ENCODE measurements around the gene KAZN. TPM values are rescaled to one million over a fixed set of nuclear protein-coding genes. Genes with fewer than 3 reads are reported as not detected.
"Not testable (repeated sequence)": the region's sequence is repeated elsewhere in the genome, so short reads cannot be mapped to it uniquely, and the experiment has no call there.

KAZN gene
- total RNA-seq, 2 donors from 2014 or later, result 0.22 to 0.74 TPM

- Mint-ChIP-seq H3K27ac (no peak overlapping the region), H3K36me3 (ENCODE audit: low read depth) (no peaks in the 10 kb centered on the region), H3K4me3 (no peak overlapping the region)
Measured at GRCh38 chr1:14572861-14573260, 25.6 kb upstream of the KAZN start.

DNA sequence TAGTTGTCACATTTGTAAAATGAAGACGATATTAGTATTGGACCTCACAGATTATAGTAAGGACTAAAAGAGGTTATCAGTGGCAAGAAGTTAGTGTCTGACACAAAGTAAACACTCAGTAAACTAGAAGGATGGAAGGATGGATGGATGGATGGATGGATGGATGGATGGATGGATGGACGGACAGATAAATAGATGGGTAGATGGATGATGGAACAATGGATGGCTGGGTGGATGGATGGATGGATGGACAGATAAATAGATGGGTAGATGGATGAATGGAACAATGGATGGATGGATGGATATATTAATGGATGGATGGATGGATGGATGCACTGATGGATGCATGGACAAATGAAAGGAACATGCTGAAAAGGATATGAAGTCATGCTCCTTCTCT is 22.3 kb upstream of the KAZN start:
- peaks cover 12% of the 10 kb centered on the region for H3K27me3 Mint-ChIP-seq
- peaks cover 12% of the 10 kb centered on the region for H3K9me3 Mint-ChIP-seq
- H3K4me3 Mint-ChIP-seq, result no peak overlapping the region
- H3K27ac Mint-ChIP-seq, result no peak overlapping the region
- H3K4me1 Mint-ChIP-seq, result no peaks in the 10 kb centered on the region
- no peak for ATAC-seq (replicated peaks)
- H3K36me3 Mint-ChIP-seq (ENCODE audit: low read depth), result no peaks in the 10 kb centered on the region

More at GRCh38 chr1:14572861-14573260, 25.6 kb upstream of the KAZN start:
- Mint-ChIP-seq H3K27me3 (peaks cover 19% of the 10 kb centered on the region), H3K9me3 (peaks cover 10% of the 10 kb centered on the region), H3K4me1 (no peaks in the 10 kb centered on the region)
- no peak for ATAC-seq (replicated peaks)

GRCh38 chr1:14577261-14577660 is 21.2 kb upstream of the KAZN start:
- no peak overlapping the region for H3K27ac Mint-ChIP-seq
- H3K27me3 Mint-ChIP-seq, result peaks cover 20% of the 10 kb centered on the region
- H3K4me3 Mint-ChIP-seq, result no peak overlapping the region
- no peaks in the 10 kb centered on the region for H3K4me1 Mint-ChIP-seq
- ATAC-seq (replicated peaks), result no peak
- peaks cover 20% of the 10 kb centered on the region for H3K9me3 Mint-ChIP-seq
- H3K36me3 Mint-ChIP-seq (ENCODE audit: low read depth), result no peaks in the 10 kb centered on the region

GRCh38 chr1:14578156-14578555 is 20.3 kb upstream of the KAZN start:
- no peak overlapping the region for H3K4me3 Mint-ChIP-seq
- H3K9me3 Mint-ChIP-seq, result peaks cover 20% of the 10 kb centered on the region
- no peaks in the 10 kb centered on the region for H3K4me1 Mint-ChIP-seq
- H3K36me3 Mint-ChIP-seq (ENCODE audit: low read depth), result no peaks in the 10 kb centered on the region
- ATAC-seq (replicated peaks), result no peak
- no peak overlapping the region for H3K27ac Mint-ChIP-seq
- H3K27me3 Mint-ChIP-seq, result peaks cover 20% of the 10 kb centered on the region

DNA sequence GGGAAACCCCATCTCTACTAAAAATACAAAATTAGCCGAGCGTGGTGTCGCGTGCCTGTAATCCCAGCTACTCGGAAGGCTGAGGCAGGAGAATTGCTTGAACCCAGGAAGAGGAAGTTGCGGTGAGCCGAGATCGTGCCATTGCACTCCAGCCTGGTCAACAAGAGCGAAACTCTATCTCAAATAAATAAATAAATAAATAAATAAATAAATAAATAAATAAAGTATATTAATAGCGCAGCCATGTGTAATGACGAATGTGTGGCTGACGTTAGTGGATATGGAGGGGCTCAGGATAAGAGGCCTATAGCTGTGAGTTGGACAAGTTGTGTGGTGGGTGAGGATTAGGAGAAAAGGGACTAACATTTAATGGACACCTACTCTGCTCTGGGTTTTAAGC is 18.2 kb upstream of the KAZN start:
- H3K36me3 Mint-ChIP-seq (ENCODE audit: low read depth); H3K27ac Mint-ChIP-seq; ATAC-seq (replicated peaks); H3K4me1 Mint-ChIP-seq; H3K4me3 Mint-ChIP-seq: not testable (repeated sequence)
- peaks cover 17% of the 10 kb centered on the region for H3K27me3 Mint-ChIP-seq
- H3K9me3 Mint-ChIP-seq, result peaks cover 13% of the 10 kb centered on the region

DNA sequence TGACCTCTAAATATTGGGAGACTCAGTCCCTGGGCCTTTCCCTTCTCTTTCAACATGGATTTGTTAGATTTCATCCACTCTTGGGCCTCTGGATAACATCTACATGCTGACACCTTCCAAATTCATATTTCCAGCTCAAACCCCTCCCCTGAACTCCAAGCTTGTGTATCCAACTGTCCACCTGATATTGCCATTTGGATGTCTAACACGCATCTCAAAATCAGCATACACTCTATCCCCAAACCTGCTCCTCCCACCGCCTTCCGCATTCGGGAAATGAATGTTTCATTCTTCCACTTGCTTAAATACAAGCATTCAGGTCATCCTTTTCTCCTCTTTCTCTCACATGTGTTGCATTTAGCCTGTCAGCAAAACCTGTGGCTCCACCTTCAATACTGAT is 17.5 kb upstream of the KAZN start:
- no peaks in the 10 kb centered on the region for H3K36me3 Mint-ChIP-seq (ENCODE audit: low read depth)
- H3K4me1 Mint-ChIP-seq, result no peaks in the 10 kb centered on the region
- no peak overlapping the region for H3K4me3 Mint-ChIP-seq
- no peak for ATAC-seq (replicated peaks)
- H3K9me3 Mint-ChIP-seq, result peaks cover 13% of the 10 kb centered on the region
- H3K27ac Mint-ChIP-seq, result no peak overlapping the region
- H3K27me3 Mint-ChIP-seq, result peaks cover 19% of the 10 kb centered on the region

DNA sequence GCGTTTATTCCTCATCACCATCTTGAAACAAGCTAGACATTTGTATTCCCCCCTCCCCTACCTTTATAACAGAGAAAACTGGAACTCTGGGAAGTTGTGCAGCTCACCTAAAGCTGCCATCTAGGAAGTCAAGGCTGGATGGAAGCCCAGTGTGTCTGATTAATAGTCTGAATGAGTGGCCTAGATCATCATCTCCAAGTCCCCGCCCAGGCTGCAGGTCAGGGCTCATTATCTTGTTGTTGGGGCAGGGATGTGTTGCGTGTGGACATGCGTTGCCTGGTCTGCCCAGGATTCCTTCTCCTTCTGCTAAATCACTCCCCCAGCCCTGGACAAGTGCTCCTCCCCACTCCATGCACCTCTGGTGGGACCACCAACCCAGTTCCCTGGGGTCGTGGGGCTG is 14.7 kb upstream of the KAZN start:
- Mint-ChIP-seq H3K4me1 (no peaks in the 10 kb centered on the region), H3K9me3 (peaks cover 13% of the 10 kb centered on the region), H3K27ac (no peak overlapping the region), H3K4me3 (no peak overlapping the region), H3K36me3 (ENCODE audit: low read depth) (no peaks in the 10 kb centered on the region), H3K27me3 (peaks cover 15% of the 10 kb centered on the region)
- no peak for ATAC-seq (replicated peaks)

GRCh38 chr1:14585728-14586127 is 12.8 kb upstream of the KAZN start:
- H3K36me3 Mint-ChIP-seq (ENCODE audit: low read depth), result no peaks in the 10 kb centered on the region
- no peaks in the 10 kb centered on the region for H3K4me1 Mint-ChIP-seq
- peaks cover 18% of the 10 kb centered on the region for H3K27me3 Mint-ChIP-seq
- H3K27ac Mint-ChIP-seq, result no peak overlapping the region
- no peak for ATAC-seq (replicated peaks)
- peaks cover 12% of the 10 kb centered on the region for H3K9me3 Mint-ChIP-seq
- H3K4me3 Mint-ChIP-seq, result no peak overlapping the region

DNA sequence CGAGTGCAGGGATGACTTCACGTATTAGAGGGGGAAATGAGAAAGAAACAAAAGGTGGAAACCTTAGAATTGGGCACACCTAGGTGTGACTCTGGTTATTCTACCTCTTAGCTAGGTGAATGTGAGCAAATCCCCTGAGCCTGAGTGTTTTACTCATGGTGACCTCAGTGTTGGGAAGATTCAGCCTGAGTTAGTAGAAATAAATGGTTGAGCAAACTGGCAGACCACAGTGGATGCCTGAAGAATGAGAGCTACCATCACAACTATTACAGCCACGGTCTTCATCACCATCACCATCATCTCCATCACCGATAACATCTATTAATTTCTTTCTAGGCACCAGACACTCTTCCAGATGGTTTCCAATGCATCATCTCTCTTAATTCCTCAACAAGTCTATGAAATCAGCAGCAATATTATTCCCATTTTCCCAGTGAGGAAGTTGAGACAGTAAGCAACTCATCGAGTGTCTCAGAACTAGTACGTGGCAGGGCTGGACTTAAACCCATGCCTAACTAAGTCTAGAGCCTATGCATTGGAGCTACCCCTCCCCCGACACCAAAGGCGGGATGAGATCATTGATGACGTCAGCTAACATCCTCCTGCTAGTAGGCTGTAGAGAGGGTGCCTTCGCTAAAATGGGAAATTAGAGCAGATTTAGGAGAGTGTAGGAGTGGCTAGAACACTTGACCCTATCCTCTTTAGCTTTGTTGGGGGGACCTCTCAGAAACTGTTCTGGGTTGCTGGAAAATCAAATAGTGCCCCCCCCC is 7.9 kb upstream of the KAZN start:
- ATAC-seq (replicated peaks), result no peak
- Mint-ChIP-seq H3K27me3 (peaks cover 7% of the 10 kb centered on the region), H3K9me3 (no peaks in the 10 kb centered on the region), H3K27ac (no peak overlapping the region), H3K36me3 (ENCODE audit: low read depth) (no peaks in the 10 kb centered on the region), H3K4me3 (no peak overlapping the region), H3K4me1 (no peaks in the 10 kb centered on the region)

DNA sequence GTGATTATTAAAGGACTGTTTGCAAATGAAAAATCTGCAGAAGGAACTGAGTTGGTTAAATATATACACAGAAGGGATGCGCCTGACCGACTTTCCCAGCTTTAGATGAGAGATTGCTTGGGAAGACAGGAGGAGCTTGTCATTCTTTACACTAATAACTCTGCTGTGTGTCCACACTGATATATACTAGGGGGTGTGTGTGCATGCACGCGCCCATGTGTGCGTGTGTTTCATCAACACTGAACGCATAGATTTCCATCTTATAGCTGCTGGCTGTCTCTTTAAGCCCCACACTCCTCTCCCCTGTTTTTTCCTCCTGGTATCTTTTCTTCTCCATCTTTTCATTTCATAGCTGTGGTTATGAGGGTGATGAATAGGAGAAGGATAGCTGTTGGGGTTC is 6.9 kb upstream of the KAZN start:
- Mint-ChIP-seq H3K9me3 (no peaks in the 10 kb centered on the region), H3K4me3 (no peak overlapping the region), H3K27me3 (peaks cover 16% of the 10 kb centered on the region), H3K36me3 (ENCODE audit: low read depth) (no peaks in the 10 kb centered on the region), H3K4me1 (no peaks in the 10 kb centered on the region), H3K27ac (no peak overlapping the region)
- no peak for ATAC-seq (replicated peaks)

DNA sequence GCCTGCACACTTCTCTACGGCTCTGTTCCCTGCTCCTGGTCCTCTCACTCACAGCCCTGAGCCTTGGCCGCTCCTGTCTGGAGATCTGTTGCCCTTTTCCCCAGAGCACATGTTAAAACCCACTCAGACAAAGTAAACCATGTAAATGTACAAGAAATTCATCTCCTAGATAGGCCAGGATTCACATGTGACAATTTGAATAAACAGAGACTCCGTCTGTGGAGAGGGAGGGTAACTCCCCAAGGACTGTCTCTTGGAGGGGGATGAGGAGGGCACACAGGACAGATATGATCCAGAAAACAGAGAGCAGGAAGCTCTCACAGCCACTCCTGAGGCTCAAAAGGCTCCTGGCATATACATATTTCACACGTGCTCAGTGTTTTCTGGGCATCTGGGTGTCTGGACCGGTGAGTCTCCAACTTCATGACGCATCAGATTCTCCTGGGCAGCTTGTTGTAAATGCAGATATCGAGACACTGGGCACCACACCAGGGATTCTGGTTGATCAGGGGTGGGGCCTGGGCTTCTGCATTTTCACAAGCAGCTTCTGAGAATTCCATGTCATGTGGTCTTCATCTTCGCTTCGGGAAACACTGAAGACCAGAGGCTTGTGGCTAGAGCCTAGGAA is 6.4 kb upstream of the KAZN start:
- no peaks in the 10 kb centered on the region for H3K4me1 Mint-ChIP-seq
- no peak for ATAC-seq (replicated peaks)
- H3K4me3 Mint-ChIP-seq, result no peak overlapping the region
- no peak overlapping the region for H3K27ac Mint-ChIP-seq
- H3K27me3 Mint-ChIP-seq, result peaks cover 21% of the 10 kb centered on the region
- no peaks in the 10 kb centered on the region for H3K9me3 Mint-ChIP-seq
- H3K36me3 Mint-ChIP-seq (ENCODE audit: low read depth), result no peaks in the 10 kb centered on the region

- no peak overlapping the region for H3K4me3 Mint-ChIP-seq
- ATAC-seq (replicated peaks), result no peak
- H3K27me3 Mint-ChIP-seq, result peaks cover 27% of the 10 kb centered on the region
- no peaks in the 10 kb centered on the region for H3K9me3 Mint-ChIP-seq
- H3K36me3 Mint-ChIP-seq (ENCODE audit: low read depth), result no peaks in the 10 kb centered on the region
- no peaks in the 10 kb centered on the region for H3K4me1 Mint-ChIP-seq
- no peak overlapping the region for H3K27ac Mint-ChIP-seq
Measured at GRCh38 chr1:14593302-14593701, 5.2 kb upstream of the KAZN start.

- Mint-ChIP-seq H3K27me3 (peaks cover 27% of the 10 kb centered on the region), H3K4me3 (no peak overlapping the region), H3K36me3 (ENCODE audit: low read depth) (no peaks in the 10 kb centered on the region), H3K4me1 (no peaks in the 10 kb centered on the region), H3K9me3 (no peaks in the 10 kb centered on the region), H3K27ac (no peak overlapping the region)
- ATAC-seq (replicated peaks), result no peak
Measured at GRCh38 chr1:14594045-14594444, 4.4 kb upstream of the KAZN start.

GRCh38 chr1:14596591-14596990 is 1.9 kb upstream of the KAZN start:
- Mint-ChIP-seq H3K4me1 (no peaks in the 10 kb centered on the region), H3K27me3 (peaks cover 41% of the 10 kb centered on the region), H3K27ac (no peak overlapping the region), H3K9me3 (no peaks in the 10 kb centered on the region), H3K4me3 (no peak overlapping the region), H3K36me3 (ENCODE audit: low read depth) (no peaks in the 10 kb centered on the region)
- ATAC-seq (replicated peaks), result no peak

- Mint-ChIP-seq H3K4me3 (no peak overlapping the region), H3K4me1 (no peaks in the 10 kb centered on the region), H3K9me3 (no peaks in the 10 kb centered on the region), H3K36me3 (ENCODE audit: low read depth) (no peaks in the 10 kb centered on the region), H3K27ac (no peak overlapping the region), H3K27me3 (peaks cover 47% of the 10 kb centered on the region)
- no peak for ATAC-seq (replicated peaks)
Measured at GRCh38 chr1:14597343-14598006, 1.0 kb upstream of the KAZN start.
